SK-N-SH treated with all-trans-retinoic acid at 6 μM for 48 hours (cell line): ENCODE results near the gene DDAH1.

ENCODE experiments used
- ATAC-seq: fragments of 200-7000 bp; cut with Tn5 transposase; 3 replicates; pipeline ENCODE4 v1.9.1; 2020; ENCODE audit warnings: mild to moderate bottlenecking, moderate library complexity
- ARNTL ChIP-seq: fragments of 450-650 bp; formaldehyde crosslinking; IDR thresholded peaks from 2 replicates; pipeline ENCODE4 v1.5.0; 2020; ENCODE audit warnings: low read depth, mild to moderate bottlenecking, moderate library complexity, borderline replicate concordance
- BACH2 ChIP-seq: fragments of 250-450 bp; sonication (Bioruptor Pico); IDR thresholded peaks from 2 replicates; pipeline ENCODE4 v1.9.0; 2021; ENCODE audit warnings: mild to moderate bottlenecking, borderline replicate concordance
- CREB5 ChIP-seq: fragments of 250-450 bp; sonication (Bioruptor Pico); IDR thresholded peaks from 2 replicates; pipeline ENCODE4 v1.5.1; 2020; ENCODE audit warnings: low read depth, mild to moderate bottlenecking, moderate library complexity
- CSDC2 ChIP-seq: fragments of 250-450 bp; sonication (Bioruptor Pico); IDR thresholded peaks from 2 replicates; pipeline ENCODE4 v1.5.0; 2020; ENCODE audit warnings: mild to moderate bottlenecking, moderate library complexity
- ESRRG ChIP-seq: fragments of 250-450 bp; sonication (Bioruptor Pico); IDR thresholded peaks from 2 replicates; pipeline ENCODE4 v1.6.1; 2021; ENCODE audit warnings: mild to moderate bottlenecking
- ISL1 ChIP-seq: fragments of 250-450 bp; sonication (Bioruptor Pico); IDR thresholded peaks from 2 replicates; pipeline ENCODE4 v2.1.2; 2022; ENCODE audit warnings: mild to moderate bottlenecking, moderate library complexity
- OSR1 ChIP-seq: fragments of 250-450 bp; sonication (Bioruptor Pico); IDR thresholded peaks from 2 replicates; pipeline ENCODE4 v1.8.0; 2022; ENCODE audit warnings: moderate library complexity, mild to moderate bottlenecking, inconsistent platforms
- PATZ1 ChIP-seq: fragments of 250-450 bp; sonication (Bioruptor Pico); IDR thresholded peaks from 2 replicates; pipeline ENCODE4 v1.8.0; 2020; ENCODE audit warnings: mild to moderate bottlenecking, moderate library complexity, borderline replicate concordance
- PPARA ChIP-seq: fragments of 250-450 bp; sonication (Bioruptor Pico); IDR thresholded peaks from 2 replicates; pipeline ENCODE4 v1.5.0; 2020; ENCODE audit warnings: mild to moderate bottlenecking, borderline replicate concordance
- RARB ChIP-seq: fragments of 250-450 bp; sonication (Bioruptor Pico); IDR thresholded peaks from 2 replicates; pipeline ENCODE4 v1.8.0; 2021; ENCODE audit warnings: mild to moderate bottlenecking, moderate library complexity
- SNAI2 ChIP-seq: fragments of 250-450 bp; sonication (Bioruptor Pico); IDR thresholded peaks from 2 replicates; pipeline ENCODE4 v1.5.0; 2020; ENCODE audit warnings: mild to moderate bottlenecking, moderate library complexity
- TOX ChIP-seq: fragments of 250-450 bp; sonication (Bioruptor Pico); IDR thresholded peaks from 2 replicates; pipeline ENCODE4 v1.8.0; 2021; ENCODE audit warnings: mild to moderate bottlenecking, moderate library complexity, borderline replicate concordance
- ZC3H10 ChIP-seq: fragments of 250-450 bp; sonication (Bioruptor Pico); IDR thresholded peaks from 2 replicates; pipeline ENCODE4 v1.5.1; 2021; ENCODE audit warnings: mild to moderate bottlenecking, moderate library complexity
- ZFP3 ChIP-seq: fragments of 250-450 bp; sonication (Bioruptor Pico); IDR thresholded peaks from 2 replicates; pipeline ENCODE4 v1.5.0; 2020; ENCODE audit warnings: mild to moderate bottlenecking, moderate library complexity
- ZFP30 ChIP-seq: fragments of 450-650 bp; formaldehyde crosslinking; IDR thresholded peaks from 2 replicates; pipeline ENCODE4 v1.5.0; 2022; ENCODE audit warnings: mild to moderate bottlenecking, moderate library complexity
- ZNF565 ChIP-seq: fragments of 450-650 bp; formaldehyde crosslinking; conservative IDR thresholded peaks from 2 replicates; pipeline ENCODE4 v1.5.0; 2020; ENCODE audit warnings: low read depth, mild to moderate bottlenecking, moderate library complexity
- ZNF70 ChIP-seq: fragments of 450-650 bp; formaldehyde crosslinking; IDR thresholded peaks from 2 replicates; pipeline ENCODE4 v1.5.0; 2020; ENCODE audit warnings: mild to moderate bottlenecking, moderate library complexity
- ZNF8 ChIP-seq: fragments of 450-650 bp; formaldehyde crosslinking; IDR thresholded peaks from 2 replicates; pipeline ENCODE4 v1.5.0; 2020; ENCODE audit warnings: mild to moderate bottlenecking, moderate library complexity
- TF ChIP-seq, protein P1 (sequence below): fragments of 250-450 bp; sonication (Bioruptor Pico); IDR thresholded peaks from 2 replicates; pipeline ENCODE4 v1.5.0; 2020; ENCODE audit warnings: mild to moderate bottlenecking, moderate library complexity

Gene DDAH1

GRCh38 chr1:85417017-85417416 is 47.9 kb downstream of the DDAH1 start:
- no peak for TF ChIP-seq PATZ1 (CRISPR knock-in tag)
- no peak for TF ChIP-seq SNAI2 (CRISPR knock-in tag)
- TF ChIP-seq, protein P1, sequence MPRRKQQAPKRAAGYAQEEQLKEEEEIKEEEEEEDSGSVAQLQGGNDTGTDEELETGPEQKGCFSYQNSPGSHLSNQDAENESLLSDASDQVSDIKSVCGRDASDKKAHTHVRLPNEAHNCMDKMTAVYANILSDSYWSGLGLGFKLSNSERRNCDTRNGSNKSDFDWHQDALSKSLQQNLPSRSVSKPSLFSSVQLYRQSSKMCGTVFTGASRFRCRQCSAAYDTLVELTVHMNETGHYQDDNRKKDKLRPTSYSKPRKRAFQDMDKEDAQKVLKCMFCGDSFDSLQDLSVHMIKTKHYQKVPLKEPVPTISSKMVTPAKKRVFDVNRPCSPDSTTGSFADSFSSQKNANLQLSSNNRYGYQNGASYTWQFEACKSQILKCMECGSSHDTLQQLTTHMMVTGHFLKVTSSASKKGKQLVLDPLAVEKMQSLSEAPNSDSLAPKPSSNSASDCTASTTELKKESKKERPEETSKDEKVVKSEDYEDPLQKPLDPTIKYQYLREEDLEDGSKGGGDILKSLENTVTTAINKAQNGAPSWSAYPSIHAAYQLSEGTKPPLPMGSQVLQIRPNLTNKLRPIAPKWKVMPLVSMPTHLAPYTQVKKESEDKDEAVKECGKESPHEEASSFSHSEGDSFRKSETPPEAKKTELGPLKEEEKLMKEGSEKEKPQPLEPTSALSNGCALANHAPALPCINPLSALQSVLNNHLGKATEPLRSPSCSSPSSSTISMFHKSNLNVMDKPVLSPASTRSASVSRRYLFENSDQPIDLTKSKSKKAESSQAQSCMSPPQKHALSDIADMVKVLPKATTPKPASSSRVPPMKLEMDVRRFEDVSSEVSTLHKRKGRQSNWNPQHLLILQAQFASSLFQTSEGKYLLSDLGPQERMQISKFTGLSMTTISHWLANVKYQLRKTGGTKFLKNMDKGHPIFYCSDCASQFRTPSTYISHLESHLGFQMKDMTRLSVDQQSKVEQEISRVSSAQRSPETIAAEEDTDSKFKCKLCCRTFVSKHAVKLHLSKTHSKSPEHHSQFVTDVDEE (CRISPR knock-in tag): no peak
- TF ChIP-seq PPARA (CRISPR knock-in tag): no peak
- TF ChIP-seq RARB (CRISPR knock-in tag): no peak
- TF ChIP-seq ZNF70 (CRISPR knock-in tag): no peak
- TF ChIP-seq ZNF565 (CRISPR knock-in tag): no peak
- no peak for TF ChIP-seq ZFP3 (CRISPR knock-in tag)
- no peak for TF ChIP-seq ISL1 (CRISPR knock-in tag)
- TF ChIP-seq ZFP30 (CRISPR knock-in tag): no peak
- TF ChIP-seq ZC3H10: no peak
- ATAC-seq: peak; percentile 50; the same call in 2 of the 3 replicates

- no peak for TF ChIP-seq ARNTL
- no peak for TF ChIP-seq ISL1 (CRISPR knock-in tag)
- no peak for TF ChIP-seq OSR1 (CRISPR knock-in tag)
- no peak for TF ChIP-seq ZNF8 (CRISPR knock-in tag)
- no peak for TF ChIP-seq TOX (CRISPR knock-in tag)
- no peak for TF ChIP-seq ZNF70 (CRISPR knock-in tag)
- TF ChIP-seq CSDC2: no peak
- no peak for TF ChIP-seq SNAI2 (CRISPR knock-in tag)
- no peak for TF ChIP-seq ESRRG (CRISPR knock-in tag)
- no peak for TF ChIP-seq PPARA (CRISPR knock-in tag)
- TF ChIP-seq, protein P1 (CRISPR knock-in tag): no peak
- TF ChIP-seq CREB5 (CRISPR knock-in tag): no peak
- no peak for ATAC-seq
These were observed 51.8 kb downstream of the DDAH1 start for GRCh38 chr1:85413169-85413568.

- no peak; the same call in 2 of the 3 replicates for ATAC-seq
- TF ChIP-seq ESRRG (CRISPR knock-in tag): no peak
- TF ChIP-seq PATZ1 (CRISPR knock-in tag): no peak
- no peak for TF ChIP-seq PPARA (CRISPR knock-in tag)
- no peak for TF ChIP-seq ZFP3 (CRISPR knock-in tag)
- TF ChIP-seq ZNF8 (CRISPR knock-in tag): no peak
- TF ChIP-seq BACH2 (CRISPR knock-in tag): no peak
- TF ChIP-seq, all 23 proteins: peak for 0
These were observed 53.2 kb downstream of the DDAH1 start for GRCh38 chr1:85411567-85412305.
